Hippocampal formation (tissue), 2 donors: ENCODE measurements around the gene SH3PXD2A.

ENCODE experiments used
- DNase-seq, 2 donors: peaks; one replicate each; lab custom pipeline; 2025; lab: John Stamatoyannopoulos, UW

Gene SH3PXD2A

GRCh38 chr10:103562383-103562782, 293.0 kb downstream of the SH3PXD2A start:
- DNase-seq = no peak

DNA sequence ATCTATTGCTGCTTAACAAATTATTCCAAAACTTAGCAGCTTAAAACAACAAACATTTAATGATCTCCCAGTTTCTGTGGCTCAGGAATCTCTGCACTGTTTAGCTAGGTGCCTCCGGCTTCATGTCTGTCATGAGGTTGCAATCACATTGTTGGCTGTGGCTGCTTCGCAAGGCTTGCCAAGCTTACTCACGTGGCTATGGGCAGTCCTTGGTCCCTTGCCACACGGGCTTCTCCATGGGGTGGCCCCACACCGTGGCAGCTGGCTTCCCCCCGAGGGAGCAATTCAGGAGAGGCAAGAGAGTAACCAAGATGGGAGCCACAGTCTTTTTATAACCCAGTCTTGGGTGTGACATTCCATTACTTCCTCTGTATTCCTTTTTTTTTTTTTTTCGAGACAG, 294.5 kb downstream of the SH3PXD2A start:
- DNase-seq = no peak

- DNase-seq = no peak
These were observed 295.6 kb downstream of the SH3PXD2A start for GRCh38 chr10:103559776-103560175.

- no peak for DNase-seq
These were observed 296.5 kb downstream of the SH3PXD2A start for GRCh38 chr10:103558911-103559310.

DNA sequence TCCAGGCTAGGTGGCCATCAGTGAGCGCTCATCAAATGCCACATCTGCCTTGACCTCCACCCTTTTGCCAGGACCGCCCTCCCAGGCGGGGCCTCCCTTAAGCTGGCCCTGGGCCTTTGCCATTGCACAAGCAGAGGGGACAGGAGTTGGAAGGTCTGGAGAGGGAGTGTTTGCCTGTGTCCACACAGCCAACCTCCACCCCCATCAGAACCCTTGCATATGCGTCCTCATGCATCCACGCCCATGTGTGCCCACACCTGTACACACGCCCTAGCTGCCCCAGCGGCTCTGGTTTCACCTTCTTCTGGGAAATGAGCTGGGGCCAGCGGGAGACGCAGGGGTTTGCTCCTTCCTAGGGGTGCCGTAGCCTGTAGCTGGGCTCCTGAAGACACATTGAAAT, 297.9 kb downstream of the SH3PXD2A start:
- no peak for DNase-seq

DNA sequence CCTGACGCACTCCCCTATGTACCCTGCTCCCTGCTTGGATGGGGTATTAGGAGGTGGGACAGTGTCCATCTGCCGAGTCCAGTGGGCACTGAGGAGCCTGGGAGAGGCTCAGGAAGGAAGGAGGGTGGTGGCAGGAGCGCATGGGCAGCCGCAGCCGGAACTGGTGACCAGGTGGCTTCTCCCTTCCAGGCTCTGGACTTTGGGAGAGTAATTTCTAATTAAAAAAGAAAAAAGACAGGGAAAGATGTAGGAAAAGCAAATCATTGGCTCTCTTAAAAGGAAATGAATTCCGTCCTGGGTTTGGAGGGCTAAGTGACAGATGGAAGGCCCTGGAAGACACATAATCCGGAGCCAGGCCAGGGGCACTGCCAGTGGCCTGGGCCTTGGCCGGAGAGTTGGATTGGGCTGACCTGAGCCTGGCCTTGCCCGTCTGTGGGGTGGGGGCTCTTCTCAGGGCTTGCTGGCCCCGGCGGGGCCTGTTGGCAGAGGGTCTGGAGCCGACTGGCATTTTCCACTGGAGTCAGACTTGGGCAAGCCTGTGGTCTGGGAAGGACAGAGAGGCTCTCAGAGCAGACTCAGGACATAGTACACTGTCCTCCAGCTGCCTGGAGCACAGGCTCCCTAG, 298.9 kb downstream of the SH3PXD2A start:
- DNase-seq = peak in 1 of 2 donors; percentile 17

DNA sequence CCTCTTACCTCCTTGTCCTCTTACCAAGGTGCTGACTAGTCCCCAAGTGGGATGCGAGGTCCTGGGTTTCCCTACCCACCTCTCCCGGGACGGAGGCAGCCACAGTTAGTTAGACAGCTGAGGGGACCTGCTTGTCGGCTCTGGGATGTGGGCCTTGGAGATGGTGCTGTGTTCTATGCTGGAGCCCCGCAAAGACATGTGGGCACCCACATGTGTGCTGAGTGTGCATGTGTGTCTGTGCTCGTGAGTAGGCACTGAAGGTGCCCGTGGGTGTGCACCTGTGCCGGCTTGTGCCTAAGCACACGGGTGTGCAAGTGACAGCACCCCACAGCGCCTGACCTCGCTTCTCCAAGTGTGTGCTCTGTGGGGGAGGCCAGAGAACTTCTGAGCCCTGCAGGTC, 299.7 kb downstream of the SH3PXD2A start:
- no peak for DNase-seq

GRCh38 chr10:103555325-103555649, 300.1 kb downstream of the SH3PXD2A start:
- no peak for DNase-seq

- DNase-seq = peak in 1 of 2 donors; percentile 27
These were observed 300.7 kb downstream of the SH3PXD2A start for GRCh38 chr10:103554488-103555324.

- DNase-seq = no peak
These were observed 301.5 kb downstream of the SH3PXD2A start for GRCh38 chr10:103553743-103554487.

DNA sequence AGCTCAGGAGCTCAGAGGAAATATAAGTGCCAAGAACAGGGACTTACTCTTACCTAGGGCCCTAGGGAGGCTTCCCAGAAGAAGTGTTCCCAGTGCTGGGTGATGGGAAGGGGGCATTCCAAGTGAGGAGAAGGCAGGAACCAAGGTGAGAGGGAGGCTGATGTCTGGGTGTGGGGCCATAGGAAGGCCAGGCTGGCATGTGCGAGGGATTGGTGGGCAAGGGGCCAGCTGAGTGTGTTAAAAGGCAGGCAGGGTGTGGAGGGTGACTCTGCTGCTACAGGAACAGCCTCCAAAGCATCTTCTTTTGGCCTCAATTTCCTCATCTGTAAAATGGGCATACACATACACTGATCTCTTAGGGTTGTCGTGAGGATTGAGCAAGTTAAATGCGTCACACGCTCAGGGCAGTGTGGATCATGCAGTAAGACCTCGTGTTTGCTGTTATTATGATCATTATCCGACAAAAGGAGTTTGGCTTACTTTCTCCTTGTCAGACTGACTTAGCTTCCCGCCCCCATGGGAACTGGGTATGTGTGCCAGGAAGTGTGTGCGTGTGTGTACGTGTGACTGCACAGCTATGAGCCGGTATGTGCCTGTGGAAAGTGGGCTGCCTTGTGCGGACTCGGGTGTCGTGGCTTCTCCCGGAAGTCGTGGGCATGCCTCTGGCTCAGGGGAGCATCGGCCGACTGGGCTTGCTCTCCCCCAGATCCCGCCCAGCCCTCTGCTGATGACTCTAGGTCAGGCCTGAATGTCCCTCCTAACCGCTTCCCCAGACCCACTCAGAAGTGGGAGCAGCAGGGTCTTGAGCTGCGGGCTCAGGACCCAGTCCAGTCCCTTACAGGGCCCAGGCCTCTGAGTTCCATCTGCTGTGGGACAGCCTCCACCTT, 302.3 kb downstream of the SH3PXD2A start:
- no peak for DNase-seq

GRCh38 chr10:103551619-103552602, 303.5 kb downstream of the SH3PXD2A start:
- no peak for DNase-seq

DNA sequence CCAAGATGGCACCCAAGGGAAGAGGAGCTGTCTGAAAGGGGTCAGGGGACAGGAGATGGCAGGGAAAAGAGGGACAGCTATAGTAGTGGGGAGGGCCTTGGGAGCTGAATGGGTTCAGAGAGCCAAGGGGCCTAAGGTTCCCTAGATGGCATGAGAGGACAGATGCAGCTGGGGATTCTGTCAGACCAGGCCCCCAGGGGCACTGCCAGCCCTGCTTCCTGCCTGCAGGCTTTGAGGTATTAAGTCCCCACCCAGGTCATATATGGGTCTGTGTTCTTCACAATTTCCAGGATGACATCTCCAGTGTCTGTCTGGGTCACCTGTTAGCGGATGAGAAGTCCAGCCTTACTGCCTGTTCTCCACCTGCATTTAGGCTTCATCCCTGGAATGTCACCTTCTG, 305.1 kb downstream of the SH3PXD2A start:
- DNase-seq = no peak

DNA sequence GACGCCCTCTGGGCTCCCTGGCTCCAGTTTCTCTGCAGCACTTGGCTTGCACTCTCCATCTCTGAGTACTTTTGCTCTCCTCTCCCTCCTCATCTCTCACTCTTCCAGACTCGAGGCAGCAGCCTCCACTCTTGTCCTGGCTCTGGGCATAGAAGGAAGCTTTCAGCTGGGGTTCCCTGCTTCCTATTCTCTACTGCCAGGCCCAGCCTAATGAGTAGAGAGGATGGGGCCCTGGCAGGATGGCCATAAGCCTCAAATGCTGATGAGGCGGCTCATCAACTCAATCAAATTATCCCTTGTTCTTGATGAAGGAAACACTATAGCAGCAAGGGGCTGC, 306.1 kb downstream of the SH3PXD2A start:
- DNase-seq = no peak

GRCh38 chr10:103548581-103549348, 306.6 kb downstream of the SH3PXD2A start:
- no peak for DNase-seq

- DNase-seq = no peak
These were observed 307.4 kb downstream of the SH3PXD2A start for GRCh38 chr10:103548006-103548405.

GRCh38 chr10:103547391-103547946, 307.9 kb downstream of the SH3PXD2A start:
- no peak for DNase-seq

GRCh38 chr10:103546401-103546800, 309.0 kb downstream of the SH3PXD2A start:
- no peak for DNase-seq

DNA sequence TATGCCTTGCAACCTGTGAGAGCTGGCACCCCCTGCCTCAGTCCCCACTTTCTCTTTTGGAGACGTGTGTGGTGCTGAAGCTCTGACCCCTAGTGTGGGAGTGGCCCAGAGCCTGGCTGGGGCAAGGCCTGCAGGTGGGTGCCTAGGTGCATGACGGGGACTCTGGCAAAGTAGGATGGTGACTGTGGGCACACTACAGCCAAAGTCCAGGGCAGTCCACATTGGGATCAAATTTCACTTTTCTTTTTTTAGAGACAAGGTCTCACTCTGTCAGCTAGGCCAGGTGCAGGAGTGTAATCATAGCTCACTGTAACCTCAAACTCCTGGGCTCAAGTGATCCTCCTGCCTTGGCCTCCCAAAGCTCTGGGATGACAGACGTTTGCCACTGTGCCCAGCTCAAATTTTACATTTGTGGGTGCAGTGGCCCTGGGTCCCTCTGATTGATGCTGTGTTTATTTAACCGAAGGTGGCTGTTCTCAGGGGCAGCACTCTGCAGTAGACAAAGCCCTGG, 309.6 kb downstream of the SH3PXD2A start:
- no peak for DNase-seq
